GOT3 (cell line): ENCODE results near the gene EHF.
"Not testable (repeated sequence)": the region's sequence is repeated elsewhere in the genome, so short reads cannot be mapped to it uniquely, and the experiment has no call there.

Experiments
- DNase-seq: peaks from one replicate; lab custom pipeline; 2025; ENCODE audit warnings: mixed read lengths; lab: John Stamatoyannopoulos, UW

Gene EHF

DNA sequence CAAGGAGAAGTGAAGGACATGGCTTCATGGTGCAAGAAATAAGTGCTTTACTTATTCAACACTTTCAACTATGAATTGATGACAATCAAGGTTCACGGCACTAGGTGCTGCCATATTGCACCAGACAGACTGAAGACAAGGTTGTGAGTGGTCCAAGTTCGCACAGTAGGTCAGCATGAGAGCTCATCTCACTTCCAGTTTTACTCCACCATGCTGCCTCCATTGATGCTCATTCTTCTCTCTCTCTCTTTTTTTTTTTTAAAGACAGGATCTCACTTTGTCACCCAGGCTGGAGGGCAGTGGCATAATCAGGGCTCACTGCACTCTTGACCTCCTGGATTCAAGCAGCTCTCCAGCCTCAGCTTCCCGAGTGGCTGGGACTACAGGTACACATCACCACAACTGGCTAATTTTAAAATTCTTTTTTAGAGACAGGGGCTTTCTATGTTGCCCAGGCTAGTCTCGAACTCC, 47.7 kb downstream of the EHF start:
- DNase-seq, result no peak

- DNase-seq, result no peak
Measured at GRCh38 chr11:34669458-34669857, 48.6 kb downstream of the EHF start.

DNA sequence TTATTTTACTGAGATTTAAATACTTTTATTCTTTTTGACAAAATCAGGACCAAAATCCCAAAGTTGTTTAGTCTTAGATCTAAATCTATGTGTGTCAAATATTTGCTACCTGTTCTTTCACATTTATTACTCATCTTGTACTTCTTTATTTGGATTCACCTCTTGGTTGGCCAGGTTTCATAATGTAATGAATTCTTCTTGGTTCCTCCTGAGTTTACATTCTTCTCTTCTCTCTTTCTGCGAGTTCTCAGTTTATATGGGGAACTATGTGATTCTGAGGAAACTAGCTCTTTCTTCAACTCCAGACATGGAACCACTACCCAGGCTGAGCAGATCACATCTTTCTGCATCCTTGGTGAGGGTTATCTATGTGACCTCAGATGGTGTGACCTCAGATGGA, 50.2 kb downstream of the EHF start:
- no peak for DNase-seq

DNA sequence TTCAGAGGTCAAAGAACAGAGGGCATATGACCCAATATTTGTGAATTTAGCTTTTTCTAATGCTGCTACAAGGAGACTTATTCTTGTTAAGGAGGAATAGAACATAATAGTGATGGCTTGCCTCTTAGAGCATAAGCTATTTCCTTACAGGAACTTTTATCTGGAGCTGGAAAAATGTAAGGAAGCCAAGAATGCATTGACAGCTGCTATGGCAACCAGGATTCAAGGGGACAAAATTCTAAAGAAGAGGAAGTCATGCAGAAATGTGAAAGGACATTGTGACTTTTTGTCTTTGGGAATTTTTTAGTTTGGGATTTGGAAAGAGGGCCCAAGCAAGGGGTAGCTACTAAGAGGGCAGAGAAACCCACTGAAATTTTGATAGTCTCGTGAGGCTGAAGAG, 51.1 kb downstream of the EHF start:
- DNase-seq, result no peak

DNA sequence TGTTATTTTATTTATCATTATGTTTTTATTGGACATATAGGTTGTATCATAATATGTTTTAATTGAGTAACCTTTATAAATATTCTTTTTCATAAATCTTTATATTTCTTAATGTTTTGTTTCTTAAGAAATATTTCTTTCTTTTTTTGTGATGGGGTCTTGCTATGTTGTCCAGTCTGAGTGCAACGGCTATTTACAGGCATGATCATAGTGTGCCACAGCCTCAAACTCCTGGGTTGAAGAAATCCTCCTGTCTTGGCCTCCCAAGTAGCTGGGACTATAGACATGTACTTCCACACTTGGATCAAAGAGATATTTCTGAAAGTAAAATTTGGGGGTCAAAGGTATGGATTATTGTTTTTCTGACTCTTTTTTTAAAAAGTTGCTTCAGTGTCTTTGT, 53.1 kb downstream of the EHF start:
- no peak for DNase-seq

DNA sequence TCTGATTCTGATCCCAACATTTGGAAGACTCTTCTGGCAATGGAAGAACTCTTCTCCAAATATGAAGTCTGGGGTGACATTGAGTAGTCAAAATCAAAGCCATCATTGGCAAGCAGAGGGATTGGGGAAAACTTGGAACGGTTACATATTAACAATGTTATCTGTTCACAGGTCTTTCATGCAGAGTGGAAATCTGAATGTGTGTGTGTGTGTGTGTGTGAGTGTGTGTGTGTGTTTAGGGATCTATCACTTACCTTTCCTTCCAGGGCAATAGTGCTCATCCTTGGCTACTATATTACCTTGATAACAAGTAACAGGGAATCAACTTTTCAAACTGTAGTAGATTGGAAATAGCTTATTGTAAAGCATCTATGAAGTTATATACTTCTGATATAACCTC, 55.3 kb downstream of the EHF start:
- DNase-seq, result no peak

DNA sequence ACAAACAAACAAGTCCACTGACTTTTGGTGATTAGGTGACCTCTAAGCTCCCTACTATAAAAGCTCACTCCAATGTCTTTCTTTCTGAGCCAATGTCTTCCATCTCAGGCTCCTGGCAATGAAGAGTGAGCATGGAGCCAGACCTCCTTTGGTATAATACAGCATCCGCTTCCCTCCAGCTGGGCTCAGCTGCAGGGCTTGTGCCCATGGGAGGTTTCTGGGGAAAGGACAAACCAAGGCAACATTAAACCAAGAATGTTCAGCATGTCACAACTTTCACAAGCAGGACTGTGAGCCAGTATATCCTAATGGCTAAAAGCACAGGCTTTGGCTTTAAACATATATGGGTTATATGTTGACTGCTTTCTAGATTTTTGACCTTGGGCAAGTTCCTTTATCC, 58.8 kb downstream of the EHF start:
- no peak for DNase-seq

- no peak for DNase-seq
Measured at GRCh38 chr11:34680206-34680605, 59.3 kb downstream of the EHF start.

- DNase-seq, result no peak
Measured at GRCh38 chr11:34680918-34681586, 60.2 kb downstream of the EHF start.

DNA sequence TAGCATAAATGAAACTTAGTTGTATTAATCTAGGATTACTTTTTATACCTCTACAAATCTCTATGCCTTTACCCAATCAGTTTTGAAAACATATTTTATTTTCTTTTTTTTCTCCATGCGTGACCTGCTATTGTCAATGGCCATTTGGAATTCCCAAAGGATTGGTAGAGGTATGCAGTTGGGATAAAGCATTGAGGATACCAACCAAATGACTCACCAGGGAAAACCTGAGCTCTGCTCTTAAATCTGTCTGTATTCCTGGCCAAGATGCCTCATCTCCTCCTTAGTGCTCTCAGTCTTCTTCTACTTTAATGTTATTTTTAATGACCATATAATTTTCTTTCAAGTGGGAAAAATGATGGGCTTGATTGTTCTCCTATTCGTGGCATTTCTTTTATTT, 61.9 kb downstream of the EHF start:
- no peak for DNase-seq

GRCh38 chr11:34683396-34683795, 62.5 kb downstream of the EHF start:
- DNase-seq, result no peak

- DNase-seq, result no peak
Measured at GRCh38 chr11:34685864-34686263, 65.0 kb downstream of the EHF start.

- DNase-seq, result not testable (repeated sequence)
Measured at GRCh38 chr11:34692299-34692698, 71.4 kb downstream of the EHF start.

- DNase-seq, result no peak
Measured at GRCh38 chr11:34696862-34697261, 76.0 kb downstream of the EHF start.

DNA sequence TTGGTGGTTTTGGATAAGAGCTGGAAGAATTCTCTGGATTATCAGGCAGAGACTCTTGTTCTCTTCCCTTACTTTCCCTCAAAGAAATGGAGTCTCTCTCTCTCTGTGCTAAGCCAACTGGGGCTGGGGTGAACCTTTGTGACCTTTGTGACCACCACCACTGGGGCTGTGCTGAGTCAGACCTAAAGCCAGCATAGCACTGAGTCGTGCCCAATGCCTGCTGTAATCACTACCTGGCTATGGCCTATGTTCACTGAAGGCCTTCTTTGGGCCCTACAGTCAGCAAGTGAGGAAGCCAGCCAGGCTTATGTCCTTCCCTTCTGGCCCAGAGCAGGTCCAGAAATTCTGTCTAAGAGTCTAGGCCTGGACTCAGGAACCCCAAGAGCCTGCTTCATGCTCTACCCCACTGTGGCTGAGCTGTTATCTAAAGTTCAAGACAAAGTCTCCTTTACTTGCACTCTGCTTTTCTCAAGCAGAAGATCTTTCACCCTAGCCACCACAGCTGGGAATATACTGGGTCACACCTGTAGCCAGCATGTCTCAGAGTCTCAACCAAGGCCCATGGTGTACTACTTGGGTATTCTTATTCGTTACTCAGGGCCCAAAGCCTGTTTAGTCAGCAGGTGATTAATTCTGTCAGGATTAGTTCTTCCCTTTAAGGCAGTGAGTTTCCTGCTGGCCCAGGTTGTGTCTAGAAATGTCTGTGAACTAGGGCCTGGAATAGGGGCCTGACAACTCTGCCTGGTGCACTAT, 86.0 kb downstream of the EHF start:
- DNase-seq, result no peak

GRCh38 chr11:34707462-34707840, 86.6 kb downstream of the EHF start:
- DNase-seq, result no peak
